Cardiac fibroblast (primary cell): Measurements from ENCODE around the gene USP31.

Experiments
- DNase-seq, 2 donors: peaks; one replicate each; pipeline versions ENCODE4 v3.0.0 to v3.0.0-alpha.2; 2010; ENCODE audit warnings: low read depth in 2 of 2
- H3K4me3 ChIP-seq, 2 donors: replicated peaks in 1 of 2; 1 replicate in 1 of 2; 2 replicates in 1 of 2; pipeline ENCODE4 v1.5.1; 2011; ENCODE audit warnings: low read depth in 2 of 2, low read length in 2 of 2, mild to moderate bottlenecking in 2 of 2, moderate library complexity in 1 of 2
- TF ChIP-seq, protein P1 (sequence below): IDR thresholded peaks from one replicate; pipeline ENCODE4 v1.5.1; 2011; ENCODE audit warnings: low read depth, mild to moderate bottlenecking, low read length, inconsistent platforms

USP31 gene

DNA sequence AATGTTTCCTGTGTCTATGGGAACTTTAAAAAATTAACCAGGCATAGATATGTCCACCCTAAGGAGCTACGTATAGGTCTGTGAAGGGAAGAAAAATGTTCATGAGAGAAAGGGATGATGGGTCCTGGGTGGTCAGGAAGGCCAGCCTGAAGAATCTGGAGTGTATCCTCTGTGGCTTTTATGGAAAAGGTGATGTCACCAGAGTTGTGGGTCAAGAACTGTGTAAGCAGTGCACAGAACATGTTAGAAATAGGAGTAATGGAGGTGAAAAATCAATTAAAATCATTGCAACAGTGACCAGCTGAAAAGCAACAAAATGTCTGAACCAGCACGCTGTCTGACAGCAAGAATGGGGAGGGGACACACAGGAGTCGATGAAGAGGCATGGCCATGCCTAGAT, 68.5 kb downstream of the USP31 start:
- DNase-seq = no peak
- TF ChIP-seq, protein P1, sequence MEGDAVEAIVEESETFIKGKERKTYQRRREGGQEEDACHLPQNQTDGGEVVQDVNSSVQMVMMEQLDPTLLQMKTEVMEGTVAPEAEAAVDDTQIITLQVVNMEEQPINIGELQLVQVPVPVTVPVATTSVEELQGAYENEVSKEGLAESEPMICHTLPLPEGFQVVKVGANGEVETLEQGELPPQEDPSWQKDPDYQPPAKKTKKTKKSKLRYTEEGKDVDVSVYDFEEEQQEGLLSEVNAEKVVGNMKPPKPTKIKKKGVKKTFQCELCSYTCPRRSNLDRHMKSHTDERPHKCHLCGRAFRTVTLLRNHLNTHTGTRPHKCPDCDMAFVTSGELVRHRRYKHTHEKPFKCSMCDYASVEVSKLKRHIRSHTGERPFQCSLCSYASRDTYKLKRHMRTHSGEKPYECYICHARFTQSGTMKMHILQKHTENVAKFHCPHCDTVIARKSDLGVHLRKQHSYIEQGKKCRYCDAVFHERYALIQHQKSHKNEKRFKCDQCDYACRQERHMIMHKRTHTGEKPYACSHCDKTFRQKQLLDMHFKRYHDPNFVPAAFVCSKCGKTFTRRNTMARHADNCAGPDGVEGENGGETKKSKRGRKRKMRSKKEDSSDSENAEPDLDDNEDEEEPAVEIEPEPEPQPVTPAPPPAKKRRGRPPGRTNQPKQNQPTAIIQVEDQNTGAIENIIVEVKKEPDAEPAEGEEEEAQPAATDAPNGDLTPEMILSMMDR = no peak
- H3K4me3 ChIP-seq = no peak overlapping the region

DNA sequence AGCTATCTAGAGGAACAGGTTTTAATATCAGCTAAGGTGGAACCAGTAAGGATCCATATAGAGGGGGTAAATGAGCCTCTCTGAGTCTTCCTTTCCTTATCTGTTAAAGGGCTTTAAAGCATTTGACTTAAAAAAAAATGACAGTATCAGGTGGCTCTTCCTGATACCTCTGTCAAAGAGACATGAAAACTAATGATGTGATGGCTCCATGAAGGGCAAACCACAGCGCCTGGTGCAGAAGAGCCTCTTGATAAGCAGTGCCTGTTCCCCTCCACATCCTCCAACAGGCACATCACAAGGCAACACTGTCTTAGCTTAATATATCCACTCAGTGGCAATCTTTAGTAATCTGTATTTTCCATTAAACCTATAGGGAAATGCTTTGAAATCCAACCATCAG, 68.9 kb downstream of the USP31 start:
- TF ChIP-seq, protein P1 = no peak
- no peak overlapping the region for H3K4me3 ChIP-seq
- DNase-seq = no peak

DNA sequence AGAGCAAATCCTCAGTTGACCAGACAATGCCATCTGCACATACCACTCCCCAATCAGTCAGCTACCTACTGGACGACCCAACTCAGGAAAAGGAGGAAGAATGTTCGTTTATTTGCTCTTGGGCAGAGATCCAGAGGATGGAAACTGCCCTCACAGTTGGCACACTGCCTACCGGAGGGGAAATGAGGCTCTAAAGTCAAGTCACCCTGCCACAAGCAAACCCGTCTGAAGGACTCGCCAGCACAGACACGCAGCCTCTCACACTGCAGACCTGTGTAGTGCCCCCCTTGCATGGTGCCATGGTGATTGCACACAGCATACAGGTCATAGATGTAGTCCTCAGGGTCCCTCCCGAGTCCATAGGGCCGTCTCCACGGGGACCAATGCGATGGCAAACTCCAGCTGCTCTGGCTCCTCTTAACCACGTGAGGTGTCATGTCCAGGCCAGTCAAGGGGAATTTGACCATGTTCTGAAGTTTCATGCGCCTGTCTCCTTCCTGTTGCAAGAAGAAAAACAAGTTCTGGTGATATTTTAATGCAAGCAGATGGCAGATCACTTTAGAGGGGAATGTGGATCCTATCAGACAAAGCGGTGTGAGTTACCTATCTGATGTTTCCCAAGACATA, 69.5 kb downstream of the USP31 start:
- TF ChIP-seq, protein P1 = no peak
- DNase-seq = no peak
- no peak overlapping the region for H3K4me3 ChIP-seq

DNA sequence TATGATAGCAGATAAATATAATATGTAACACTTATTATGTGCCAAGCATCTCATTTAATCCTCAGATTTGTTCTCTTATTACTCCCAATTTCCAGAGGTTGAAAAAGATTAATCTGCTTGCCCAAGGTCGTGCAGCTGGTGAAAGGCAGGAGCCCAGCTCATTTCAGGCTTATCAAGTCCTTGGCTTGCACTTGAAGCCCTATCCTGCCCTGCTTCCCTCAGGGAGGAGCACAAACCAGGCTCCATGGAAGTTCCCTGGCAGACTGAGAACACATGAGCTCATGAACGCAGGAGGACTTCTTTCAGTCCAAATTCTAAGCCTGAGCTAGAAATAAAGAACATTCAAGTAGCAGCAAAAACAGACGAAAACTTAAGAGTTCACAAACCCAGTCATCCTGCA, 74.8 kb downstream of the USP31 start:
- TF ChIP-seq, protein P1 = no peak
- no peak overlapping the region for H3K4me3 ChIP-seq
- peak in 1 of 2 donors; percentile 8 for DNase-seq

DNA sequence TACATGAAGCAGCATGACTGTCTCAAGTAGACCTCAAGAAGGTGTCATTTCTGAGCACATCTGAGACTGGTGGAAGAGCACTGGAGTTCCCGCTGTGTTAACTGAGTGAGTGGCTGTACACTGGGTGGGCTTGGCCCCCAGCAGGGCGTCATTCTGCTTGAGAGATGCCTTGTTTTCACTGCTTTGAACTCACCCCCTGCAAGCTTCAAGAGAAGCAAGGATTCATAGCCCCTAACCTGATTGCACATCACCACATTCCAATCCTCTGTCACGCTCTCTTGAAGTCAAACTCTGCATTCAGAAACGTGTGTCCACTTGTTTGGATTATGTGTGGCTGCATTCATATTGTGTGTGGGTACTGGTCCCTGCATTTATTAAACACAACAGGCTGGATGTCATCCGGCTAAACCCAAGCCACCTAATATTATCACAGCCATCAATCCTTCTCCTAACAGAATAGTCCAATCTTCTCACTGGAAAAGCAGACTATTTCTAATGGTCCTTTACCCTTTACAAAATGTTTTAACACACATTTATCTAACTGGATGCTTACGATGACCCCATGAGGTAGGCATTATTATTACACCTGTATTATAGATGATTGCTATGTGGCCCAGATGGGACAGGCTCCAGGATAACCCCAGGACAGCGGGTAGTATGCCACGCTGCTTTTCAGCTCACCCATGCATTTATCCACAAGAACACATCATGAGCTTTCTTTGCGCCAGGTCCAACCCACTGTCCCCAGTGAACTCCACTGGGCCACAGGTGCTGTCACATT, 76.3 kb downstream of the USP31 start:
- no peak overlapping the region for H3K4me3 ChIP-seq
- DNase-seq = peak in 1 of 2 donors; percentile 62
- TF ChIP-seq, protein P1 = no peak

DNA sequence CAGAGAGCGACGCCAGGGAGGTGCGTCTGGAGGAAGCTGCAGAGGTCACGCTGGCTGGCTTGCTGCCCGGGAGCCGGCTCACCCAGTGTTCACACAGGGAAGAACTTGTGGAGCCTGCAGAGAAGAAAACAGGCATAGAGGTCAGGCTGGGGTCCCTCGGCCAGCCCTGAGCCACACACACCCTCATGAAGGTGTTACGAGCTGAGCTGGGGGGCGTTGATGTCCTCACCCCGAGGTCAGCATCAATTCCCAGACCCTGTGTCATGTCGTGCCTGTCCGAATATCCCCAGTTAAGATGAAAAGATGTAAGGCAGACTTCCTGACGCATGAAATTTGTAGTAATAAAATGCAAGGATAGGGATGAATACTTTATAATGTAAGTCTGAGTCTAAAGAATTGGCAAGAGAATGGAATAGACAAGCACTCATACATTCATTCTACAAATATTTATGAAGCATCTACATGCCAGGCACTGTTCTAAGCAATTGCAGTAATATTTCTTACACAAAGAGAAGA, 77.1 kb downstream of the USP31 start:
- DNase-seq = peak; percentile 84 to 87
- TF ChIP-seq, protein P1 = no peak
- H3K4me3 ChIP-seq = peak overlapping the region in 1 of 2 donors; percentile 12
